H1 (cell line): ENCODE results near the gene CDYL2.

Source experiments
- ASH2L ChIP-seq: fragments of 200-600, 300-600 bp; sonication (generic); IDR thresholded peaks from one replicate; pipeline ENCODE4 v1.7.1; 2017; ENCODE audit warnings: low read length
- ATF2 ChIP-seq: IDR thresholded peaks from 2 replicates; pipeline ENCODE4 v1.6.1; 2012; ENCODE audit warnings: low read length, inconsistent platforms
- BRCA1 ChIP-seq: IDR thresholded peaks from 2 replicates; pipeline ENCODE4 v1.6.1; 2012; ENCODE audit warnings: low read depth, low read length, improper control_type of control experiment
- CHD1 ChIP-seq: IDR thresholded peaks from 2 replicates; pipeline ENCODE4 v1.6.1; 2012; ENCODE audit warnings: low read depth, low read length, improper control_type of control experiment
- CTCF ChIP-seq, 3 experiments: IDR thresholded peaks; 1 replicate in 2 of 3; 2 replicates in 1 of 3; pipeline versions ENCODE4 v1.5.1 to v1.6.1; 2011; ENCODE audit warnings: low read length in 3 of 3, mild to moderate bottlenecking in 3 of 3, inconsistent platforms in 2 of 3, low read depth in 1 of 3, moderate library complexity in 1 of 3; ENCODE audit not compliant: insufficient read depth in 1 of 3; ENCODE audit errors: control extremely low read depth in 1 of 3
- EZH2 ChIP-seq: fragments of 200-600 bp; sonication (generic); IDR thresholded peaks from 2 replicates; pipeline ENCODE4 v1.7.1; 2012; ENCODE audit warnings: low read depth, mild to moderate bottlenecking, moderate library complexity, low read length, inconsistent platforms; ENCODE audit not compliant: severe bottlenecking
- GABPA ChIP-seq: IDR thresholded peaks from 2 replicates; pipeline ENCODE4 v1.6.1; 2011; ENCODE audit warnings: mild to moderate bottlenecking, low read length, moderate library complexity, borderline replicate concordance; ENCODE audit not compliant: insufficient read depth
- GTF2F1 ChIP-seq: IDR thresholded peaks from 2 replicates; pipeline ENCODE4 v1.6.1; 2012; ENCODE audit warnings: low read depth, low read length, improper control_type of control experiment, borderline replicate concordance
- HDAC2 ChIP-seq, 2 experiments: fragments of 300-600 bp in 1 of 2; sonication (generic) in 1 of 2; IDR thresholded peaks; 2 replicates each; pipeline ENCODE4 v1.6.1; 2011 to 2012; ENCODE audit warnings: low read depth in 2 of 2, low read length in 2 of 2, mild to moderate bottlenecking in 2 of 2, moderate library complexity in 2 of 2, borderline replicate concordance in 1 of 2, inconsistent platforms in 1 of 2
- MAFK ChIP-seq: IDR thresholded peaks from 2 replicates; pipeline ENCODE4 v1.6.1; 2012; ENCODE audit warnings: low read depth, mild to moderate bottlenecking, improper control_type of control experiment, low read length
- POLR2A ChIP-seq, 2 experiments: IDR thresholded peaks; 1 replicate in 1 of 2; 2 replicates in 1 of 2; pipeline ENCODE4 v1.6.1; 2011; ENCODE audit warnings: low read depth in 2 of 2, low read length in 2 of 2, mild to moderate bottlenecking in 2 of 2; ENCODE audit errors: control extremely low read depth in 1 of 2
- TAF1 ChIP-seq: IDR thresholded peaks from 2 replicates; pipeline ENCODE4 v1.6.1; 2011; ENCODE audit warnings: mild to moderate bottlenecking, low read depth, low read length
- USF2 ChIP-seq: IDR thresholded peaks from 2 replicates; pipeline ENCODE4 v1.6.1; 2011; ENCODE audit warnings: low read length, improper control_type of control experiment

GRCh38 chr16:80708823-80709222 is 95.6 kb downstream of the CDYL2 start:
- no peak for TF ChIP-seq CTCF (IDR thresholded peaks at IDR 0.05; ENCODE audit: control extremely low read depth in 1 of 3, insufficient read depth in 1 of 3, low read depth in 1 of 3, low read length in 3 of 3)
- no peak for TF ChIP-seq USF2
- TF ChIP-seq GTF2F1: no peak
- TF ChIP-seq MAFK: no peak
- TF ChIP-seq BRCA1: no peak
- no peak for TF ChIP-seq HDAC2 (IDR thresholded peaks at IDR 0.05; ENCODE audit: borderline replicate concordance in 1 of 2, low read depth in 2 of 2, low read length in 2 of 2)
- no peak for TF ChIP-seq GABPA
- no peak for TF ChIP-seq POLR2A (IDR thresholded peaks at IDR 0.05; ENCODE audit: control extremely low read depth in 1 of 2, low read depth in 2 of 2, low read length in 2 of 2)
- no peak for TF ChIP-seq TAF1
- TF ChIP-seq ATF2: no peak
- TF ChIP-seq ASH2L: no peak
- no peak for TF ChIP-seq EZH2
- no peak for TF ChIP-seq CHD1
